ENCODE data around the gene CORO7.

Gene CORO7

DNA sequence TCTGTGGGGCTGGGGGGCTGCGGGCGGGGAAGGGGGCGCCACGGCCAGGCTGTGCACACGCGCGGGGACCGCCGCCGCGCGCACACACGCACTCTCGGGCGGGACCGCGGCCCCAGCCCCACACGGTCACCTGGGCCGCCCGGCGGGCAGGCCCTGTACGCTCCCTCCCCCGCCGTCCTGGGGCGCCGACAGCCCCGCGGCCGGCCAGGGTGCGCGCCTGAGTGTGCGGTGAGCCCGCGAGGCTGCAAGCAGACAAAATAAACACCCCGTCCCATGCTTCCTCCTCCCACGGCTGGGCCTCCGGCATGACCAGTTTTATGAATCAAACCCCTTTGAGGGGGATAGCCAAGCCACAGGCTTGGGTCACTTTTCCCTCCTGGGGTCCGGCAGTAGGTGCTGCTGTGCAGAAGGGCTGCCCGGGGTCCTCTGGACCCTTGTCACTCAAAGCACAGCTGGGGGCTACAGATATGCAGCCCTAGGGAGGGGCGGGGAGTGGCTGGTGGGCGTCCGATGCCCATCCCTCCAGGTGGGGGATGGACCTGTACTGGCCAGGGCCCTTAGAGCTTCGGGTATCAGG lies 44.3 kb downstream of the CORO7 start:
- no peak overlapping the region for H3K4me3 ChIP-seq (ENCODE audit: low read depth, low read length)
- TF ChIP-seq, protein P1, sequence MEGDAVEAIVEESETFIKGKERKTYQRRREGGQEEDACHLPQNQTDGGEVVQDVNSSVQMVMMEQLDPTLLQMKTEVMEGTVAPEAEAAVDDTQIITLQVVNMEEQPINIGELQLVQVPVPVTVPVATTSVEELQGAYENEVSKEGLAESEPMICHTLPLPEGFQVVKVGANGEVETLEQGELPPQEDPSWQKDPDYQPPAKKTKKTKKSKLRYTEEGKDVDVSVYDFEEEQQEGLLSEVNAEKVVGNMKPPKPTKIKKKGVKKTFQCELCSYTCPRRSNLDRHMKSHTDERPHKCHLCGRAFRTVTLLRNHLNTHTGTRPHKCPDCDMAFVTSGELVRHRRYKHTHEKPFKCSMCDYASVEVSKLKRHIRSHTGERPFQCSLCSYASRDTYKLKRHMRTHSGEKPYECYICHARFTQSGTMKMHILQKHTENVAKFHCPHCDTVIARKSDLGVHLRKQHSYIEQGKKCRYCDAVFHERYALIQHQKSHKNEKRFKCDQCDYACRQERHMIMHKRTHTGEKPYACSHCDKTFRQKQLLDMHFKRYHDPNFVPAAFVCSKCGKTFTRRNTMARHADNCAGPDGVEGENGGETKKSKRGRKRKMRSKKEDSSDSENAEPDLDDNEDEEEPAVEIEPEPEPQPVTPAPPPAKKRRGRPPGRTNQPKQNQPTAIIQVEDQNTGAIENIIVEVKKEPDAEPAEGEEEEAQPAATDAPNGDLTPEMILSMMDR (IDR thresholded peaks at IDR 0.05; ENCODE audit: borderline replicate concordance, insufficient read depth, low read depth, low read length) = no peak

DNA sequence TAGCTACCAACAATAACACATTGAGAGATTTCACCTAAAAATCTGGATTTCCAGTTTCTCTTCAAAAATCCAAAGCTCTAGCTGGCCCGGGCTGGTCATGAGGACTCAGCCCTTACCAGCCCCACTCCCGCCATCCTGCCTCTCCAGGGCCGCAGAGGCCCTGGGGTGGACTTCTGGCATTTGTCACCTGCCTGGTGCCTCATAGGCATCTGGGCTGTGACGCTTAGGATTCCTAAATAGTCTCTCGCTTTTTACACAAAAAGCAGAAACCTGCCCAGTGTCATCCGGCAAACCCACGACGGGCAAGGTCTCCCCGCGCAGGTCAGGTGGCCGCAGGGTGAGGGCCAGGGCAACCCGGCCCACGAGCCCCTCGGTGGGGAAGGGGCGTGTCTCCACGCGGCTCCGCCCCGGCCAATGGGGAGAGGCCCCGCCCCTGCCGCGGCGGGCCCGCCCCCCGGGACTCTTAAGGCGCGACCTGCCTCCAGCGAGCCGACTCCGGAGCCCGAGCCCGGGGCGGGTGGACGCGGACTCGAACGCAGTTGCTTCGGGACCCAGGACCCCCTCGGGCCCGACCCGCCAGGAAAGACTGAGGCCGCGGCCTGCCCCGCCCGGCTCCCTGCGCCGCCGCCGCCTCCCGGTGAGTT lies 44.9 kb downstream of the CORO7 start, which contains the start of gene VASN:
TSS of gene VASN (plus strand) at position 492 of the 644 bp plus-strand sequence. CDS start 9,030 bp downstream, outside the sequence.
- TF ChIP-seq, protein P1 (IDR thresholded peaks at IDR 0.05; ENCODE audit: borderline replicate concordance, insufficient read depth, low read depth, low read length) = no peak
- no peak within 1 kb of the TSS for H3K4me3 ChIP-seq (ENCODE audit: low read depth, low read length)

DNA sequence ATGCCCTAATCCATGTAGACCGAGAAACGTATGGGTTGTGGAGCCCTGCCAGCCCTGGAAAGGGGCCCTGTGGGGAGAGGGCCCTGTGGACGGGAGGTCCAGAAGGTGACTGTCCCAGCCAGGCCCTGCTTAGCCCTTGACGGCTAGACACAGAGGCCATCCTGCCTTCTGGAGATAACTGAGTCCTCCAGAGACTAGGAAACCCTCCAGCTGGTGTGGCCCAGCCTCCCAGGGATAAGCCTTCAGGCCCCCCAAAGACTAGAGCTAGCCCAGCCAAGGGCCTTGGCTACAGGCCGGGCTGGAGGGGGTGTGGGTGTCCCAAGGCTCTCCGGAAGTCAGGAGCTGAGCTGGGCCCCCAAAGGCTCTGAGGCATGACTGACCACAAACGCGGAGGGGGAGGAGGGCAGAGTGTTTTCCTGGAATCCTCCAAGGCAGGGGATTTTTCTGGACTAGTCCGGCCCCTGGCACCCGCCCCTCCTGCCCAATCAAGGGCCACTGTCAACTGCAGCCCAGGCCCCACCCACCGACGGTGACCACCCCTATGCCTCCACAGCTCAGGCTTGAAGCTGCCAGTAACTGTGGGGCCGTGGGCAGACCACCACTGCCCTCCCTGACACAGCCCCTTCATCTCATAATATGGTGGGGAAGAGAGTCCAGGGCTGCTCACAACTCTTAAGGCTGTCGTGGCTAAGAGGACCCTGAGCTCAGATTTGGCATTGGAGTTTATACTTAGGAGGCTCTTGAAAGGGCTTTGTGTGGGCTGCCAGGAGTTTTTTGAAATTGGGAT lies 45.6 kb downstream of the CORO7 start:
- TF ChIP-seq, protein P1 (IDR thresholded peaks at IDR 0.05; ENCODE audit: borderline replicate concordance, insufficient read depth, low read depth, low read length) = no peak
- no peak overlapping the region for H3K4me3 ChIP-seq (ENCODE audit: low read depth, low read length)

DNA sequence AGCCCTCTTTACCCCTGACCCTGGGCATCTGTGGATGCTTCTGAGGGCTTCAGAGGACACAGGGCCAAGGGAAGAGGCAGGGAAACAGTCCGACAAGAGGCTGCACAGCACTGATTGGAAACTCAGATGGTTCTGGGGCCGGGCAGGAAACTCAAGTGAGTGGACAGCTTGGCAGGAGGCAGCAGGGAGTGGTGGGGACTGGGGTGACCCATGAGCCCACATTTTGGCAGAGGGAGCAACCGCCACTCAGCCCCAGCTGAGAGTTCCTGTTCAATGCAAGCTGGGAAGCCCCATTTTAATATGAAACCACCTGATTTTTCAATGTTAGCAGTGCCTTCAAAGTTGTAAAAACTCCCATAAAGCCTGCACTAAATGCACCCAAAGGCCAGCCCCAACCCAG lies 46.2 kb downstream of the CORO7 start:
- H3K4me3 ChIP-seq (ENCODE audit: low read depth, low read length) = no peak overlapping the region
- TF ChIP-seq, protein P1 (IDR thresholded peaks at IDR 0.05; ENCODE audit: borderline replicate concordance, insufficient read depth, low read depth, low read length) = no peak

DNA sequence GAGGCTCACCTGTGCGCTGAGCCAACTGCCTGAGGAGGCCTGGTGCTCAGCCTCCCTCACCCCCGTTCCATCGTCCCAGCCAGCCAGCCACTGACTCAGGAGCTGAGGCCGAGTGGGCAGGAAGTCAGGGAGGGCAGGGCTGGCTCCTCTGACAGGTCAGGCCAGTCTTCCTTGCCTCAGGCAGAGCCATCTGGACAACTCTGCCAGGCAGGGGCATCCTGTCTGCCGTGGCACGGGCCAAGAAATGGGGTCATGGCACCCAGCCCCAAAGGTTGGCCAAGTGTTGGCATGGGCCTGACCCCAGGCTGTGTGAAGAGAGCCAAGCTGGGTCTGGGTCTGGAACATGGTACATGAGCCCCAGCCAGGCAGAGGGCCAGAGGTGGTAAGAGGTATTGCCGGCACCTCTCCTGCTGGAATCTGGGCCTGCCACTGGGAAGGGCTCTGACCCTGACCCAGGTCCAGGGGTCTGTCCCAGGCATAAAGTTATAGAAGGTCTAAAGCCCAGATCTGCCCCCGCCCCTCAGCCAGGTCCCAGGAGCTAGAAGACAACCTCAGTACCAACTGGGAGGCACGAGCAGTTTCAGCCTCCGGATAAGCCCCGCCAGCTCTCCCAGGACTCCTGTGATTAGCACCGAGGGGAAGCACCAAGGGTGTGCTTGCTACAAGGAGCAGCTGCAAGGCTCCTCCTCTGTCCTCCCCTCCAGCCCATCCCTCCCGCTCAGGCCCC lies 47.2 kb downstream of the CORO7 start:
- TF ChIP-seq, protein P1 (IDR thresholded peaks at IDR 0.05; ENCODE audit: borderline replicate concordance, insufficient read depth, low read depth, low read length) = no peak
- no peak overlapping the region for H3K4me3 ChIP-seq (ENCODE audit: low read depth, low read length)

DNA sequence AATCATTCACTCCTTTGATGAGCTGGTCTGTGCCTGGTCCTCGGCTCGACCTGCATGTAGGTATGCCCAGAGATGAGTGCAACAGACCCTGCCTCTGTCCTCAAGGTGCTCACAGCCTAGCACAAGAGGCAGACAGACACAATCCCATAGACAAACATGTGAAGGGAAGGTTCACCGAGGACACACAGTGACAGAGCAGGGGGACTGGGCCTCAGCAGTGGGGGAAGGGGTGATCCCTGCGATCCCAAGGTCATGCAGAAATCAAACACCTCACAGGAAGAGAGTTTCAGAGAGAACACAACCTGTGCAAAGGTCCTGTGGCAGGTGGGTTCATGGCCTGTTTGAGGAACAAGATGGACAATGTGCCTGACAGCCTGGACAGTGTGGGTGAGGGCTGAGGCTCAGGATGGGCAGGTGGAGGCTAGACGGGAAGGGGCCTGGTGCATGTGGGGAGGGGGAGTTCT lies 49.0 kb downstream of the CORO7 start:
- no peak overlapping the region for H3K4me3 ChIP-seq (ENCODE audit: low read depth, low read length)
- TF ChIP-seq, protein P1 (IDR thresholded peaks at IDR 0.05; ENCODE audit: borderline replicate concordance, insufficient read depth, low read depth, low read length) = no peak

Measured in GM12875 (cell line).